Measurements from ENCODE around the gene VCL. TPM values are rescaled to one million over a fixed set of nuclear protein-coding genes. Genes with fewer than 3 reads are reported as not detected.

The VCL gene
- total RNA-seq, 1 experiment from 2014 or later, result 382 TPM

DNA sequence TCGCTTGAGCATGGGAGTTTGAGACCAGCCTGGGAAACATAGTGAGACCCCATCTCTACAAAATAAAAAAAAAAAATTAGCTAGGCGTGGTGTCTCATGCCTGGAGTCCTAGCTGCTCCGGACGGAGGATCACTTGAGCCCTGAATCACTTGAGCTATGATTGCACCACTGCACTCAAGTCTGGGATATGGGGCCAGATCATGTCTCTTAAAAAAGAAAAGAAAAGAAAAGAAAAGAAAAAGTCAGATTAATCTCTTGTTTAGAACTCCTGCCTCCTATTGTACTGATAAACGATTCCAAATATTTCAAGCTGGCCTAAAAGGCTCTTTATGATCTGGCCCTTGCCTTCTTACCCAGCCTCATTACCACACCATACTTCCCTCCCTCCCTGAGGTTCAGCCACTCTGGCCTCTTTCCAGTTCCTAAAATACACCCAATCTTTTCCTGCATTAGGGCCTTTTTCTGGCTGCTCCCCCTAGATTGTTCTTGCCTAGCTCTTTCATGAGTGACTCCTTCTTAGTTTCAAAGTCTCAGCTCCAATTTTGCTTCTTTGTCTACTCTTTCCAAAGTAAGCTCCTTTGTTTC is 41.7 kb downstream of the VCL start:
- Histone ChIP-seq H3K4me3 (ENCODE audit: low read length) (no peak overlapping the region), H3K27ac (ENCODE audit: low read length) (no peak overlapping the region), H3K79me2 (ENCODE audit: low read length) (peaks cover 82% of the 10 kb centered on the region), H3K9me2 (replicated peaks; ENCODE audit: low read length) (no peaks in the 10 kb centered on the region), H3K4me1 (ENCODE audit: insufficient read depth, low read length) (no peaks in the 10 kb centered on the region), H4K20me1 (ENCODE audit: low read length) (peaks cover 19% of the 10 kb centered on the region), H3F3A (ENCODE audit: low read length, unreplicated experiment) (peaks cover 37% of the 10 kb centered on the region), H3K9ac (ENCODE audit: low read length) (no peak overlapping the region), H3K27me3 (ENCODE audit: low read length) (no peaks in the 10 kb centered on the region), H3K36me3 (ENCODE audit: low read depth, low read length) (peaks cover 38% of the 10 kb centered on the region), H3K9me3 (ENCODE audit: low read length) (no peaks in the 10 kb centered on the region), H2AFZ (ENCODE audit: low read length) (no peak overlapping the region), H3K4me2 (ENCODE audit: low read length) (no peak overlapping the region)
- no peak for ATAC-seq
- intact Hi-C loops (cut with micrococcal nuclease), result no loop called here
- BruUV-seq (replicated peaks), result no TSS peak
- ChIA-PET POLR2A (ENCODE audit: unreplicated experiment) (interaction anchor here (0.9 kb wide), 1 partner anchor 140 kb away, joined by 5 read pairs; no protein-coding TSS in a partner anchor), CTCF (interaction anchor here (0.7 to 1.5 kb wide), 4 partner anchors 34 to 93 kb away, joined by 3 to 5 read pairs (median 4); partner anchors contain the start of gene VCL)
- TF ChIP-seq, protein P1, sequence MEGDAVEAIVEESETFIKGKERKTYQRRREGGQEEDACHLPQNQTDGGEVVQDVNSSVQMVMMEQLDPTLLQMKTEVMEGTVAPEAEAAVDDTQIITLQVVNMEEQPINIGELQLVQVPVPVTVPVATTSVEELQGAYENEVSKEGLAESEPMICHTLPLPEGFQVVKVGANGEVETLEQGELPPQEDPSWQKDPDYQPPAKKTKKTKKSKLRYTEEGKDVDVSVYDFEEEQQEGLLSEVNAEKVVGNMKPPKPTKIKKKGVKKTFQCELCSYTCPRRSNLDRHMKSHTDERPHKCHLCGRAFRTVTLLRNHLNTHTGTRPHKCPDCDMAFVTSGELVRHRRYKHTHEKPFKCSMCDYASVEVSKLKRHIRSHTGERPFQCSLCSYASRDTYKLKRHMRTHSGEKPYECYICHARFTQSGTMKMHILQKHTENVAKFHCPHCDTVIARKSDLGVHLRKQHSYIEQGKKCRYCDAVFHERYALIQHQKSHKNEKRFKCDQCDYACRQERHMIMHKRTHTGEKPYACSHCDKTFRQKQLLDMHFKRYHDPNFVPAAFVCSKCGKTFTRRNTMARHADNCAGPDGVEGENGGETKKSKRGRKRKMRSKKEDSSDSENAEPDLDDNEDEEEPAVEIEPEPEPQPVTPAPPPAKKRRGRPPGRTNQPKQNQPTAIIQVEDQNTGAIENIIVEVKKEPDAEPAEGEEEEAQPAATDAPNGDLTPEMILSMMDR (conservative IDR thresholded peaks at IDR 0.05; ENCODE audit: low read depth, low read length), result no peak
- TF ChIP-seq EZH2phosphoT487 (IDR thresholded peaks at IDR 0.05; ENCODE audit: borderline replicate concordance, low read length) (no peak), EZH2 (IDR thresholded peaks at IDR 0.05; ENCODE audit: low read length, unreplicated experiment) (no peak)
- no peak for DNase-seq

GRCh38 chr10:74040200-74041126 is 42.5 kb downstream of the VCL start:
- POLR2A ChIA-PET (ENCODE audit: unreplicated experiment), result interaction anchor here (0.6 to 0.9 kb wide), 3 partner anchors 13 to 41 kb away, joined by 3 to 14 read pairs (median 6); no protein-coding TSS in a partner anchor
- peaks cover 30% of the 10 kb centered on the region for H3F3A ChIP-seq (ENCODE audit: low read length, unreplicated experiment)
- H2AFZ ChIP-seq (ENCODE audit: low read length), result no peak overlapping the region
- peaks cover 14% of the 10 kb centered on the region; the same call in 1 of the 2 replicates for H4K20me1 ChIP-seq (ENCODE audit: low read length)
- no TSS peak for BruUV-seq (replicated peaks)
- H3K27me3 ChIP-seq (ENCODE audit: low read length), result no peaks in the 10 kb centered on the region
- H3K4me2 ChIP-seq (ENCODE audit: low read length), result no peak overlapping the region
- H3K27ac ChIP-seq (ENCODE audit: low read length), result no peak overlapping the region
- no peak overlapping the region for H3K9ac ChIP-seq (ENCODE audit: low read length)
- no peaks in the 10 kb centered on the region for H3K9me3 ChIP-seq (ENCODE audit: low read length)
- CTCF ChIA-PET, result interaction anchor here (0.7 to 1.5 kb wide), 4 partner anchors 33 to 94 kb away, joined by 3 to 5 read pairs (median 4); partner anchors contain the start of gene VCL
- no peak for DNase-seq
- H3K36me3 ChIP-seq (ENCODE audit: low read depth, low read length), result peaks cover 36% of the 10 kb centered on the region
- TF ChIP-seq, protein P1 (conservative IDR thresholded peaks at IDR 0.05; ENCODE audit: low read depth, low read length), result no peak
- no peak for TF ChIP-seq EZH2 (IDR thresholded peaks at IDR 0.05; ENCODE audit: low read length, unreplicated experiment)
- TF ChIP-seq EZH2phosphoT487 (IDR thresholded peaks at IDR 0.05; ENCODE audit: borderline replicate concordance, low read length), result no peak
- no peaks in the 10 kb centered on the region for H3K9me2 ChIP-seq (replicated peaks; ENCODE audit: low read length)
- no peak for ATAC-seq
- no peaks in the 10 kb centered on the region for H3K4me1 ChIP-seq (ENCODE audit: insufficient read depth, low read length)
- H3K4me3 ChIP-seq (ENCODE audit: low read length), result no peak overlapping the region
- H3K79me2 ChIP-seq (ENCODE audit: low read length), result peaks cover 75% of the 10 kb centered on the region
- intact Hi-C loops (cut with micrococcal nuclease), result no loop called here
